ENCODE data around the gene ADAMTS15.

Gene ADAMTS15

GRCh38 chr11:130485983-130486382 is 37.5 kb downstream of the ADAMTS15 start:
- no peak for DNase-seq

GRCh38 chr11:130486391-130486836 is 38.0 kb downstream of the ADAMTS15 start:
- no peak for DNase-seq

- no peak for DNase-seq
Observed at GRCh38 chr11:130486987-130487923, 38.8 kb downstream of the ADAMTS15 start.

- DNase-seq, result no peak
Observed at GRCh38 chr11:130487924-130488815, 39.7 kb downstream of the ADAMTS15 start.

- no peak for DNase-seq
Observed at GRCh38 chr11:130488848-130489584, 40.6 kb downstream of the ADAMTS15 start.

GRCh38 chr11:130489716-130490115 is 41.3 kb downstream of the ADAMTS15 start:
- no peak for DNase-seq

- no peak for DNase-seq
Observed at GRCh38 chr11:130490682-130491449, 42.4 kb downstream of the ADAMTS15 start.

GRCh38 chr11:130498181-130498580 is 49.7 kb downstream of the ADAMTS15 start:
- DNase-seq, result no peak

- no peak for DNase-seq
Observed at GRCh38 chr11:130499828-130500227, 51.4 kb downstream of the ADAMTS15 start.

GRCh38 chr11:130504317-130504716 is 55.9 kb downstream of the ADAMTS15 start:
- no peak for DNase-seq

- DNase-seq, result no peak
Observed at GRCh38 chr11:130508913-130509312, 60.5 kb downstream of the ADAMTS15 start.

GRCh38 chr11:130509942-130510341 is 61.5 kb downstream of the ADAMTS15 start:
- no peak for DNase-seq

- DNase-seq, result no peak
Observed at GRCh38 chr11:130510407-130511006, 62.1 kb downstream of the ADAMTS15 start.

GRCh38 chr11:130511765-130512164 is 63.3 kb downstream of the ADAMTS15 start:
- DNase-seq, result no peak

GRCh38 chr11:130512662-130513061 is 64.2 kb downstream of the ADAMTS15 start:
- DNase-seq, result no peak

- DNase-seq, result no peak
Observed at GRCh38 chr11:130513132-130513531, 64.7 kb downstream of the ADAMTS15 start.

GRCh38 chr11:130514316-130514715 is 65.9 kb downstream of the ADAMTS15 start:
- DNase-seq, result no peak

- DNase-seq, result no peak
Observed at GRCh38 chr11:130514851-130515250, 66.4 kb downstream of the ADAMTS15 start.

- DNase-seq, result no peak
Observed at GRCh38 chr11:130515829-130516553, 67.5 kb downstream of the ADAMTS15 start.

GRCh38 chr11:130516554-130517505 is 68.4 kb downstream of the ADAMTS15 start:
- DNase-seq, result no peak

All from CD4-positive, alpha-beta T cell treated with Interferon alpha-2 for 1 hour (primary cell).